ENCODE data around the gene MN1.

MN1 gene

DNA sequence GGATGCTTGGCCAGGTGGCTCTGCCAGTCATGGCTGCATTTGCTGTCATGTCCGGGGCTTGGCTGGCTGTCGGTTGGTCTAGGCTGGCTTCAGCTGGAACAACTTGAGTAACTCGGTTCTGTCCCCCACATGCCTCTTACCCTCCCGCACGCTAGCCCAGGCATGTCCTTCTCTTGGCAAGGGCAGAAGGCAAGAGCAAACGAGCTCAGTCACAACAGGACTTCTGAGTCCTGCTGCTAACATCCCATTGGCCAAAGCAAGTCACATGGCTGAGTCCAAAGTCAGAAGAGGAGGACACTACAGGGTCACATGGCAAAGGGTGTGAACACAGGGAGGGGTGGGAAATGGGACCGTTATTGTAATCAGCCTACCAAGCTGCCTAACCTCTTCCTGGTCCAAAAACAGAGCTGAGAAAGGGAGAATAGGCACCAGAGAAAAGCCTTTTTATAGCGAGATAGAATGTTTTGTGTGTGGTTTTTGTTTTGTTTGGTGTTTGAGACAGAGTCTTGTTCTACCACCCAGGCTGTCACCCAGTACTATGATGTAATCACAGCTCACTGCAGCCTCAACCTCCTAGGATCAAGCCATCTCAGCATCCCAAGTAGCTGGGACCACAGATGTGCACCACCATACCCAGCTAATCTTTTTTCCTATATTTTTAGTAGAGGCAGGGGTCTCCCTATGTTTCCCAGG lies 81.9 kb downstream of the MN1 start:
- in situ Hi-C loops (cut with HindIII; ENCODE audit: low sequenced_read_pairs): no loop called here

DNA sequence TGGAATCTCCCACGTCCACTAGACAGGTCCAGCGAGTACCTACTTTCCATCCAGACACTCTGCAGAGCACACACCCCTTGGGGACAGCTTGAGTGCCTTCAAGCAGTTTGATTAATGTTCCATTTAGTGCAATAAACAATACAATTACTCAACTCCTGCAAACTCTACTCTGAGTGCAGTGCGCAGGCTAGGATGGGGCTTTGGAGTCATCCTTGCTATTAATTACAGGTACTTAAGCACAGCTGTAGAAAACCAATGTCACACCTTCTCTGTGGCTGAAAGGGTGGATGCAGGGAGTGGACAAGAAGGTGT lies 82.6 kb downstream of the MN1 start:
- in situ Hi-C loops (cut with HindIII; ENCODE audit: low sequenced_read_pairs): no loop called here

DNA sequence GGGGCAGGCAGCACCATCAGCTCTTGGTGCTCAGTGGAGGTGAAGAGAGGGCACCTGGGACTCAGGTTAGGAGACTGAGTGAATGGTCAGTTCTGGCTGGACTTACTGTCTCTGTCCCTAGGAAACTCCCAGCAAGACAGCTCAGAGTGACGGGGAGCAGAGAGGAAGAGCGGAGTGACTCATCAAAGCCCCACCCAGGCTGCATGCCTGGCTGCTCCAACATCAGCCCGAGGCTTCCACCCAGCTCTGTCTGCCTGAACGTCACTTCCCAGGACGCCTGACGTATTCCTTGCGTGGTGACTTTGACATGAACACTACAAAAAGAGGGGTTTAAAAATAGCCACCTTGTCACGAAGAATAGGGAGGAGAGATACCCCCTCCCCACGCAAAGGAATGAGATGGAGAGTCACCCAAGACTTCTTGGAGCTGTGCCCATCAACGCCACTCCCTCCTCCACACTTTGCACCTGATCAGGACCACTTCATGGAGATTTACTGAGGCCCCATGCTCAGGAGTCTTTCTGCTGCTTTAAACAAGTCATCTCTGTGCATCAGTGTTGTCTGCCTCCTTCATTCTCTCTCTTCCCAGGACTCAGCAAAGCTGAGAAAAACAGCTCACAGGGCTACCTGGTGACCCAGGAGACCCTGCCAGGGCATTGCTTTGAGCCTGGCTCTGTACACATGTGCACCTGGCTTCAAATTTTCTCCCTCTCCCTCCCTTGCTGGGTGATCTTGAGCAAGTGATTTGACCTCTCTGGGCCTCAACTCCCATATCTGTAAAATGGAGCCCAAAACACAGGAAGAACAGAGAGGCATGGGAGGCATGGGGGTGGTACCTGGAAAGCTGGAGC lies 83.1 kb downstream of the MN1 start:
- in situ Hi-C loops (cut with HindIII; ENCODE audit: low sequenced_read_pairs): no loop called here

DNA sequence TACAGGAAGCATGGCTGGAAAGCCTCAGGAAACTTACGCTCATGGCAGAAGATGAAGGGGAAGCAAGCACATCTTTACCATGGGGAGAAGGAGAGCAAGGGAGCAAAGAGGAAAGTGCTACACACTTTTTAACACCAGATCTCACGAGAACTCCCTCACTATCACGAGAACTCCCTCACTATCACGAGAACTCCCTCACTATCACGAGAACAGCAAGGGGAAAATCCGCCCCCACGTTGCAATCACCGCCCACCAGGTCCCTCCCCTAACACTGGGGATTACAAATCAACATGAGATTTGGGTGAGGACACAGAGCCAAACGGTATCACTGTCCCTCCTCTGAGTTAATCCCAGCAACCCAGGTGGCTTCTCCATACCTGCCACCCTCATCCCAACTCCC lies 84.5 kb downstream of the MN1 start:
- in situ Hi-C loops (cut with HindIII; ENCODE audit: low sequenced_read_pairs): no loop called here

DNA sequence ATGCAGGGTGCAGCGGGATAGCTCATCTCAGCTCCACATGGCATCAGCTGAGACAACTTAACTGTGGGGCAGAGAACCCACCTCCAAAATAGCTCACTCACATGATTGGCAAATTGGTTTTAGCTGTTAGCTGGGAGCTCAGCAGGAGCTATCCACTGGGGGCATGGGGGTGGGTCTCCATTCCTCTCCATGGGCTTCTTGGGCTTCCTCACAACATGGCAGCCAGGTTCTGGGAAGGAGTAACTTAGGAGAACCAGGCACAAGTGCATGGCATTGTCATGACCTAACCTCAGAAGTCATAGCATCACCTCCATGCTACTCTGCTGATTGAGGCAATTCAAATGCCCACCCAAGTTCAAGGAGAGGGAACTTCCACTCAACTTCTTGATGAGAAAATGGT lies 85.5 kb downstream of the MN1 start:
- in situ Hi-C loops (cut with HindIII; ENCODE audit: low sequenced_read_pairs): no loop called here

DNA sequence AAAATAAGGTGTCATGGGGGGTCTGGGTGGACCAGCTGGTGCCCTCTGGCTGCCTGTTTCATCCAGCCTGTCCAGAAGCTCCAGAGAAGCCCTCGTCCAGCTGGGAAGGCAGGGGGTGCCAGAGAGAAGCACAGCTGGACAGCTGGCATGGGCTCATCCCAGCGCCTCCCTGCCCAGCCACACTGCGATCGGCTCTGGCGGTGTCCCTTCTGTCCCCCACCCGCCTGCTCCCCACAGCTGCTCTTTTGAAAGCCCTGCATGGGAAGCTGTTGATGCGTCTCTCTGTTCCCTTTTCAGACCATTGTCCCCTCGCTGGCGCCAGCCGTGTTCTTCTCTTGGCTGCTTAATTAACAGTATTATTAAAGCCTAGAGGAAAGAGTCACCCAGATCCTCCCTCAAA lies 86.5 kb downstream of the MN1 start:
- in situ Hi-C loops (cut with HindIII; ENCODE audit: low sequenced_read_pairs): no loop called here

DNA sequence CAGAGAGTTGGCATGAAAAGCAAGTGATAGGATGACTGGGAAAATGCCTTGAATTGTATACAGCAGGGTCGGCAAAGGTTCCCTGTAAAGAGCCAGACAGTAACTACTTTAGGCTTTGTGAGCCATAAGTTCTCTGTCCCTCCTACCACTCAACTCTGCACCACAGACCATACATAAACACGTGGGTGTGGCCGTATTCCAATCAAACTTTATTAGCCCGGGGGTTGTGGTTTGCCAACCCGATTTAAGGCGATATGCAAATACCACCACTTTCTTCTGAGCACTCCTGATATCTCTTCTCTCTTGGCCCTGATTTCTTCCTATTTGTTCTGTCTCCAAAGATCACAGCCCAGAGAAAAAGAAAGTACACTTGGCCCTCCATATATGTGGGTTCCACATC lies 87.5 kb downstream of the MN1 start:
- in situ Hi-C loops (cut with HindIII; ENCODE audit: low sequenced_read_pairs): no loop called here

DNA sequence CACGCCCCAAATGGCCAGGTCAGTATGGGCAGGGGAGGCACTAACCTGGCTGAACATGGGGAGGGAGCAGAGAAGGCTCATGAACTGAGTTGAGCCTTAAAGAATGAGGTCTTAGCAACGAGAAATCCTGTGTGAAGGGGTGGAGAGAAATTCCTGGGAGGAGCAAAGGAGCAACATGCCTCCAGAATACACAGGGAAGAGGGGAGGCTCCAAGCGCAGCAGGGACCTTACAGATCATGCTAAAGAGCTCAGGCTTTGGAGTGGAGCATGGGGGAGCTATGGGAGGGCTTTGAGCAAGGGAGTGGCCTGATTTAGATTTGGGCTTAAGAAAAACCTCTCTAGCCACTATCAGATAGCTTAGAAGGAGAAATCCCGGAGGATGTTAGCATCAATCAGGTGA lies 88.1 kb downstream of the MN1 start:
- in situ Hi-C loops (cut with HindIII; ENCODE audit: low sequenced_read_pairs): no loop called here

DNA sequence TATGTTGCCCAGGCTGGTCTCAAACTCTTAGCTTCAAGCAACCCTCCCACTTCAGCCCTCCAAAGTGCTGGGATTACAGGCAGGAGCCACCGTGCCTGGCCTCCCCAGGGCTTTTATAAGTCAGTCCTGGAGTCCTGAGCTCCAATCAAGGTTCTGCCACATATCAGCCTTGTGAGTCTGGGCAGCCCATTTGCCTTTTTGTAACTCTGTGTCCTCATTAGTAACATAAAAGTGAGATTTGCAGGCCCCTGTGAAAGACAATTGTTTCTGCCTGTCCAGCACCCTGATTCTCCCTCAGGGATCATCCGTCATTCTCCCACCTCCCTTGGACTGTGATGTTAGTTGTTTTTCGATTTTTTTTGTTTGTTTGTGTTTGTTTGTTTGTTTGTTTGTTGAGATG lies 89.8 kb downstream of the MN1 start:
- in situ Hi-C loops (cut with HindIII; ENCODE audit: low sequenced_read_pairs): no loop called here

DNA sequence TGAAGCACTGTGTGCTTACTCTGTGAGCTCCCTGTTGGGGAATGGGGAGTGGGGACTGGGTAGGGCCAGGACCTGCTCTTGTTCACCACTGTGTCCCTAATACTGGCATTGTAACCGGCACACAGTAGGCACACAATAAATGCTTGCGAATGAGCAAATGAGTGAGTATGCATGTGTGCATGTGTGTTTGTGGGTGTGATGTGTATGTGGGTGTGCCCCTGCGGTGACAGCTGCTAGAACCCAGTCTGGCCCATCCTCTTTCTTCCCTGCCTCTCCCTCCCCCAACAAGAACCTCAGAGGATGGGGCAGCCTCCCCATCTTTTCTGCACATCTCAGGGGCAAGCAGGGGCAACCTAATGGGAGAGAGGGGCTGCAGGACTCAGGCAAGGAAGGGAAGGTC lies 90.5 kb downstream of the MN1 start:
- in situ Hi-C loops (cut with HindIII; ENCODE audit: low sequenced_read_pairs): no loop called here

DNA sequence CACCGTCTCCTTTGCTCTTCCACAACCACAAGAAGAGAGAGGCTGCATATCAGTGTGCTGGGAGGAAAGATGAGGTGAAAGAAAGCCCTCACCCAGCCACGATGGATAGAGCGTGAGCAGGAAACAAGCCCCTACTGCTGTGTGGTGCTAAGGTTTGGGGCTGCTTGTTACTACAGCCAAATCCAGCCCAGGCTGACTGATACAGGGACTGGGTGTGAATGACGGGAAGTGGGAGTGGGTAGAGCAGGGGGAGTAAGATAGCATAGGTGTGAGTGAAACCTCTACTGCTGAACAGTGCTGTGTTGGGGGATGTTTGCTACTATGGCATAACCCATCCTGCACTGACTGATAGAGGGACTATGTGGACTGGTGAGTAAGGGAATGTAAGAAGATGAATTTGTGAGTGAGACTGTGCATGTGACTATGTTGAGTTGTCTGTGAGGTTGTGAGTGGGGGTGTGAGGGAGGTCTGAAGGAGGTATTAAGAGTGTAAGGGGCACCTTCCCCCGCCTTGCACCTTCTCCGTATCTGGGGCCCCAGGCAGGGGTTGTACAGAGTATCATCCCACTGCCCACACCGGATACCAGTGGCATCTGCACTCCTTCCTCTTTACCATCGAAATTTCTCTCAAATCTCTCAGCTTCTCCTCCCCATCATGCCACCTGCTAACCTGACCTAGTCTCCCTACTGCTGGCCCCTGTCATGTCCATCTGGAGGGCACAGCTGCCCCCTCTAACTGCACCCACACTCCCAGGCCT lies 91.5 kb downstream of the MN1 start:
- in situ Hi-C loops (cut with HindIII; ENCODE audit: low sequenced_read_pairs): no loop called here

DNA sequence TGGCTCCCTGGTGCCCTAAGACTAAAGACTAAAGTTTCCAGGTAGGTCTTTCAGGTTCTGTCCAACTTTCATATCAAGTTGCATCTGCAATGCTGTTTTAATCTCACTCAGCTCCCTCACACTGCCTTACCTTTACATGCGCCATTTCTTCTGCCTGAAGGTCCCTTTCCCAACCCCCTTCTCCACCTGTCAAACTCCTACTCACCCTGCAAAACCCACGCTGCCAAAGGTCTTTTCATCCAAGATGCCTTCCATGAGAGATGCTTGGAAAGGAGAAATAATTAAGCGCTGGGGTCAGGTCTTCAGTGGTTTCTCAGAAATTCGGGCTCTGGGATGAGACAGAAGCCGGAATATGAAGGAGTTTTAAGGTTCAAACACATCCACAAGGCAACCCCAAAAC lies 95.1 kb downstream of the MN1 start:
- in situ Hi-C loops (cut with HindIII; ENCODE audit: low sequenced_read_pairs): no loop called here

DNA sequence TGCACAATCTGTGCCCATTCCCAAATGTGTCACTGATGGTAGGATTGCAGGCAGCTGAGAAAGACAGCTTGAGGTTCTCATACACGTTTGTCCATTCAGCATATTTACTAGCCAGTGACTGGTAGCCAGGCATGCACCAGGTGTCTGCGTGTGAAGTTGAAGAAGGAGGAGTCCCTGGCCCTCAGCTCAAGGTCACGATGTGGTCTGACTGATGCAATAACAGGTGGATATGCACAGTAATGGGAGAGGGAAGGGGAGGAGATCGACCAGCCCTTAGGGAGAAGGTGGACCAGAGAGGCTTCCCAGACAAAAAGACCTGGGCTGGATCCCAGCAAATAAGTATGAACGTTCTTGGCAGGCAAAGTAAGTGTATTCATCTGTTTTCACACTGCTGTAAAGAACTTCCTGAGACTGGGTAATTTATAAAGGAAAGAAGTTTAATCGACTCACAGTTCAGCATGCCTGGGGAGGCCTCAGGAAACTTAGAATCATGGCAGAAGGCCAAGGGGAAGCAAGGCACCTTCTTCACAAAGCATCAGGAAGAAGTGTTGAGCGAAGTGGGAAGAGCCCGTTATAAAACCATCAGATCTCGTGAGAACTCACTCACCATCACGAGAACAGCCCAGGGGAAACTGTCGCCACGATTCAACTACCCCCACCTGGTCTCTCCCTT lies 96.0 kb downstream of the MN1 start:
- in situ Hi-C loops (cut with HindIII; ENCODE audit: low sequenced_read_pairs): no loop called here

DNA sequence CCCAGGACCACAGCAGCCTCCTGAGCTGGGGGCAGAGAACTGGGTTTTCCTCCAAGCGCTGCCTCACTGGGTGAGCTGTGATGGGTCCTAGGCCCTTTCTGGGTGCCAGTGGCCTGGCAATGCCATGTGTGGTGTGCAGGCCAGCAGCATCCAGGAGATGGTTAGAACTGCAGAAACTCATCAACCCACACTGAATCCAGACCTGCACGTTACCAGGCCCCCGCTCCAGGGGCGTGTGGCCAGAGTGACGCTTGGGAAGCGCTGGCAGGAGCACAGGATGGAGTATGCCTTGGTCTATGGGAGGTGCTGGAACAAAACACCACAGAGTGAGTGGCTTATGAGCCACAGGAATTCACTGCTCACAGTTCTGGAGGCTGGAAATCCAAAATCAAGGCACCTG lies 97.0 kb downstream of the MN1 start:
- in situ Hi-C loops (cut with HindIII; ENCODE audit: low sequenced_read_pairs): no loop called here

DNA sequence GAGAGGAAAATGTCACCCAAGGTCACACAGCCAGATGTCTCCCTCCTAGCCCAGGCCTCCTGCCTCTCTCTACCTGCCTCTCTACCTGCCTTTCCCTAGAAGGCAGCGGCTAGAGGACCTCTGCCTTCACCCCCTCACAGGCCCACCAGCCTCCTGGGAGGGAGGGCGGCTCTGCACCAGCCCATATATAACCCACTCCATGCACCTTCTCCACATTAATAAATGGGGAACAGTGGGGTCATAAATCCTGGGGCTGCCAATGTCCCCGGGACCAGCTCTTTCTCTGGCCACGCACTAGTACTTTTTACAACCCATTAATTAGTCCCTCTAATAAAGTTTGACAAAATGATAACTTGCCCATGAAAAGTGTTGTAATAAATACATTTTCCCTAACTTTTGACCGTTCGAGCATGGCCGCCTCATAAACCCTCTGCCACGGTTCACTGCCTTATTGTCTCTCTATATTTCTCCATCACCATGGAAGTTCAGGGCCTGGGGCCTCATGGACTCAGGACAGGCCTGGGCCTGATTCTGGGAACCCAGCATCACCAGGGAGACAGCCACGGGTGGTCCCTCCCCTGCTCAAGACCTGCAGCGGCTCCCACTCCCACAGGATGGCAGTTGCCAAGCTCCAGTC lies 102.1 kb downstream of the MN1 start:
- in situ Hi-C loops (cut with HindIII; ENCODE audit: low sequenced_read_pairs): no loop called here

DNA sequence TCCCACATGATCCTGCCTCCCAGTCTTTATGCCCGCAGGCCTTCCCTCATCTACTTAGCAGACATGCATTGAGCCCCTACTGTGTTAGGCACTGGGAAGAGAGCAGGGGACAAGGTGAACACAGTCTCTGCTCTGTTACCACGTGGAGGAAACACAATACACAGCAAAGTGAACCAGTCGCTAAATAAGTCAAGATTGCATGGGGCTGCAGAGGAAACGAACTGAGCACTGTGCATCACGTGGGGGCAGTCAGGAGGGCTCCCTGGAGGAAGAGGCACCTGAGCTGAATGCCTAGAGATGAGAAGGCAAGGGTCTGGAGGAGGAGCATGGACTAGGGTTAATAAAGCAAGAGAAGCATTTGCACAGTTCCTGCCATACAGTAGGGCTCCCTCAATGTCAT lies 102.7 kb downstream of the MN1 start:
- in situ Hi-C loops (cut with HindIII; ENCODE audit: low sequenced_read_pairs): no loop called here

All from DLD1 (cell line).